Uterus (tissue), 4 donors: ENCODE measurements around the gene LY6G5B. TPM values are rescaled to one million over a fixed set of nuclear protein-coding genes. Genes with fewer than 3 reads are reported as not detected.

Source experiments
- DNase-seq, 2 donors: peaks; one replicate each; pipeline ENCODE4 v3.0.0-alpha.2; 2019 to 2020
- H3K27ac ChIP-seq, 2 donors: fragments of 200-600 bp; sonication (generic); 1 replicate in 1 of 2; 2 replicates in 1 of 2; pipeline ENCODE4 v1.5.1; 2016 to 2018
- H3K27me3 ChIP-seq, 2 donors: fragments of 200-600 bp; sonication (generic); one replicate each; pipeline ENCODE4 v1.5.1; 2018 to 2019; ENCODE audit warnings: control low read depth in 1 of 2
- H3K36me3 ChIP-seq, 2 donors: fragments of 200-600 bp; sonication (generic); one replicate each; pipeline ENCODE4 v1.5.1; 2019; ENCODE audit warnings: control low read depth in 1 of 2
- H3K4me1 ChIP-seq, 2 donors: fragments of 200-600 bp; sonication (generic); one replicate each; pipeline ENCODE4 v1.5.1; 2018 to 2019; ENCODE audit warnings: control low read depth in 1 of 2
- H3K4me3 ChIP-seq, 2 donors: fragments of 200-600 bp; sonication (generic); 1 replicate in 1 of 2; 2 replicates in 1 of 2; pipeline ENCODE4 v1.5.1; 2018 to 2019; ENCODE audit warnings: mild to moderate bottlenecking in 1 of 2
- H3K9me3 ChIP-seq, 2 donors: fragments of 200-600 bp; sonication (generic); one replicate each; pipeline ENCODE4 v1.5.1; 2019; ENCODE audit warnings: control low read depth in 1 of 2
- CTCF ChIP-seq, 4 experiments: fragments of 200-600 bp in 2 of 4; fragments of 450-650 bp in 2 of 4; sonication (generic) in 2 of 4; IDR thresholded peaks; one replicate each; pipeline ENCODE4 v1.5.1; 2016 to 2019; ENCODE audit warnings: antibody characterized with exemption in 4 of 4, mild to moderate bottlenecking in 2 of 4, moderate library complexity in 1 of 4
- POLR2A ChIP-seq, 2 donors: fragments of 450-650 bp; IDR thresholded peaks; one replicate each; pipeline ENCODE4 v1.6.1; 2016; ENCODE audit warnings: antibody characterized with exemption in 2 of 2, mild to moderate bottlenecking in 1 of 2, moderate library complexity in 1 of 2
- intact Hi-C: fragments of 100-400 bp; cut with DNase I; formaldehyde crosslinking; loops from one replicate; pipeline ENCODE4 v1.15.1; 2023; ENCODE audit warnings: low total_unique reads
- total RNA-seq, 4 donors: library from RNA; depleted of rRNA in 3 of 4; stranded (reverse); fragments of >200 nt in 3 of 4; gene quantifications; one replicate each; pipeline versions ENCODE4 v1.1.0 to v1.2.4, GENCODE V29; 2014 to 2023
- donor health status: DM: yes; HTN: yes; CAD: no.

The LY6G5B gene
- total RNA-seq, 4 donors from 2014 or later: 1.0 to 27.4 (median 4.3) TPM

- Histone ChIP-seq H3K4me1 (no peaks in the 10 kb centered on the region), H3K27ac (no peak overlapping the region), H3K9me3 (no peaks in the 10 kb centered on the region), H3K4me3 (no peak overlapping the region), H3K27me3 (no peaks in the 10 kb centered on the region), H3K36me3 (no peaks in the 10 kb centered on the region)
- intact Hi-C loops: no loop called here
- DNase-seq: no peak
- TF ChIP-seq POLR2A (IDR thresholded peaks at IDR 0.05) (no peak), CTCF (IDR thresholded peaks at IDR 0.05) (no peak)
Measured at GRCh38 chr6:31630177-31630934, 39.4 kb upstream of the LY6G5B start.

DNA sequence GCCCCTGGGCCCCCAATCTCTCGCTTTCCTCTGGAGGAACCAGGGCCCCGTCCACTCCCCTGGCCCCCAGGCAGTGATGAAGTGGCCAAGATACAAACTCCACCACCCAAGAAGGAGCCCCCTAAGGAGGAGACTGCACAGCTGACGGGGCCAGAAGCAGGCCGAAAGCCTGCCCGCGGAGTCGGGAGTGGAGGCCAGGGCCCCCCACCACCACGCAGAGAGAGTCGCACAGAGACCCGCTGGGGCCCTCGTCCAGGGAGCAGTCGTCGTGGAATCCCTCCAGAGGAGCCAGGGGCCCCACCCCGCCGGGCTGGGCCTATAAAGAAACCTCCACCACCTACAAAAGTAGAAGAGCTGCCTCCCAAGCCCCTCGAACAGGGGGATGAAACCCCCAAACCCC lies 38.6 kb upstream of the LY6G5B start:
- H3K27ac ChIP-seq: no peak overlapping the region
- intact Hi-C loops: no loop called here
- DNase-seq: no peak
- no peaks in the 10 kb centered on the region for H3K4me1 ChIP-seq
- TF ChIP-seq CTCF (IDR thresholded peaks at IDR 0.05) (no peak), POLR2A (IDR thresholded peaks at IDR 0.05) (no peak)
- H3K9me3 ChIP-seq: no peaks in the 10 kb centered on the region
- no peaks in the 10 kb centered on the region for H3K36me3 ChIP-seq
- no peak overlapping the region for H3K4me3 ChIP-seq
- H3K27me3 ChIP-seq: no peaks in the 10 kb centered on the region

- no peak overlapping the region for H3K27ac ChIP-seq
- TF ChIP-seq CTCF (IDR thresholded peaks at IDR 0.05) (no peak), POLR2A (IDR thresholded peaks at IDR 0.05) (no peak)
- intact Hi-C loops: no loop called here
- DNase-seq: no peak
- no peaks in the 10 kb centered on the region for H3K36me3 ChIP-seq
- H3K9me3 ChIP-seq: no peaks in the 10 kb centered on the region
- H3K4me3 ChIP-seq: no peak overlapping the region
- no peaks in the 10 kb centered on the region for H3K27me3 ChIP-seq
- no peaks in the 10 kb centered on the region for H3K4me1 ChIP-seq
Measured at GRCh38 chr6:31631681-31632278, 38.0 kb upstream of the LY6G5B start.

DNA sequence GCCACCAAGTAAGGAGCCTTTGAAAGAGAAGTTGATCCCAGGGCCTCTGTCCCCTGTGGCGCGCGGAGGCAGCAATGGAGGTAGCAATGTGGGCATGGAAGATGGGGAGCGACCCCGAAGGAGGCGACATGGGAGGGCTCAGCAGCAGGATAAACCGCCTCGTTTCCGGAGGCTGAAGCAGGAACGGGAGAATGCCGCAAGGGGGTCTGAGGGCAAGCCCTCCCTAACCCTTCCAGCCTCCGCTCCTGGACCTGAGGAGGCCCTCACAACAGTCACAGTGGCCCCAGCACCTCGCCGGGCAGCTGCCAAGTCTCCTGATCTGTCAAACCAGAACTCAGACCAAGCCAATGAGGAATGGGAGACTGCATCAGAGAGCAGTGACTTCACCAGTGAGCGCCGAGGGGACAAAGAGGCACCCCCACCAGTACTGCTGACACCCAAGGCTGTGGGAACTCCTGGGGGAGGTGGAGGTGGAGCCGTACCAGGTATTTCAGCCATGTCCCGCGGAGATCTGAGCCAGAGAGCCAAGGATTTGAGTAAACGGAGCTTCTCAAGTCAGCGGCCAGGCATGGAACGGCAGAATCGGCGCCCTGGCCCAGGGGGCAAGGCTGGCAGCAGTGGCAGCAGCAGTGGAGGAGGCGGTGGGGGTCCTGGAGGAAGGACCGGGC lies 37.4 kb upstream of the LY6G5B start:
- no peak for DNase-seq
- TF ChIP-seq CTCF (IDR thresholded peaks at IDR 0.05): no peak
- TF ChIP-seq POLR2A (IDR thresholded peaks at IDR 0.05): no peak
- Histone ChIP-seq H3K36me3 (no peaks in the 10 kb centered on the region), H3K27me3 (no peaks in the 10 kb centered on the region), H3K4me3 (no peak overlapping the region), H3K27ac (no peak overlapping the region), H3K9me3 (no peaks in the 10 kb centered on the region), H3K4me1 (no peaks in the 10 kb centered on the region)
- intact Hi-C loops: no loop called here

DNA sequence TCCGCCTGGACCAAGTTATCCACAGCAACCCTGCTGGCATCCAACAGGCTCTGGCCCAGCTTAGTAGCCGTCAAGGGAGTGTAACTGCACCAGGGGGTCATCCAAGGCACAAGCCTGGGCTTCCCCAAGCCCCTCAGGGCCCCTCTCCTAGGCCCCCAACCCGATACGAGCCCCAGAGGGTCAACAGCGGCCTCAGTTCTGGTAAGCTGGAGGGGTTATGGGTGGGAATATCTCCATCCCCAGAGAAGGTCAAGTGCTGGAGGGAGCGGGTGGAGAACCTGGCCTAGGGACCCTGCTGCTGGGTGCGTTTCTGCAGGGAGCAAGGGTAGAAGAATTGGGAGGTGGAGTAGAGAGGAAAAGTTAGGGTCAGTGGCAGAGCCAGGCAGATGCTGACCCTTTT lies 36.3 kb upstream of the LY6G5B start:
- TF ChIP-seq POLR2A (IDR thresholded peaks at IDR 0.05): no peak
- TF ChIP-seq CTCF (IDR thresholded peaks at IDR 0.05): no peak
- intact Hi-C loops: no loop called here
- H3K27me3 ChIP-seq: no peaks in the 10 kb centered on the region
- no peak overlapping the region for H3K27ac ChIP-seq
- H3K4me1 ChIP-seq: no peaks in the 10 kb centered on the region
- no peak overlapping the region for H3K4me3 ChIP-seq
- no peaks in the 10 kb centered on the region for H3K36me3 ChIP-seq
- DNase-seq: no peak
- H3K9me3 ChIP-seq: no peaks in the 10 kb centered on the region
